Endodermal cell (in vitro differentiated cells): Measurements from ENCODE around the gene PCNX1. TPM values are rescaled to one million over a fixed set of nuclear protein-coding genes. Genes with fewer than 3 reads are reported as not detected.
A peak's percentile ranks its signal among the peaks of the same experiment; 100 is the strongest.
"Not testable (repeated sequence)": the region's sequence is repeated elsewhere in the genome, so short reads cannot be mapped to it uniquely, and the experiment has no call there.

Experiments
- DNase-seq: peaks from one replicate; pipeline ENCODE4 v3.0.0-alpha.2; 2017
- H3K27ac ChIP-seq: 2 replicates; pipeline ENCODE4 v1.5.1; 2013; ENCODE audit warnings: mild to moderate bottlenecking, low read depth, low read length, moderate library complexity
- H3K27me3 ChIP-seq: 2 replicates; pipeline ENCODE4 v1.6.1; 2013; ENCODE audit warnings: mild to moderate bottlenecking, low read length, moderate library complexity; ENCODE audit not compliant: insufficient read depth, control insufficient read depth, poor library complexity, severe bottlenecking
- H3K36me3 ChIP-seq: 2 replicates; pipeline ENCODE4 v1.7.0; 2013; ENCODE audit warnings: mild to moderate bottlenecking, low read length, moderate library complexity; ENCODE audit not compliant: control insufficient read depth, insufficient read depth
- H3K4me1 ChIP-seq: one replicate; pipeline ENCODE4 v1.7.0; 2013; ENCODE audit warnings: low read length; ENCODE audit not compliant: control insufficient read depth, insufficient read depth
- H3K4me3 ChIP-seq: 2 replicates; pipeline ENCODE4 v1.5.1; 2013; ENCODE audit warnings: mild to moderate bottlenecking, low read length, moderate library complexity
- H3K9ac ChIP-seq: 2 replicates; pipeline ENCODE4 v1.6.1; 2013; ENCODE audit warnings: mild to moderate bottlenecking, low read length, moderate library complexity; ENCODE audit not compliant: poor library complexity, severe bottlenecking; ENCODE audit errors: extremely low read depth
- H3K9me3 ChIP-seq: 2 replicates; pipeline ENCODE4 v1.6.1; 2013; ENCODE audit warnings: mild to moderate bottlenecking, low read length, moderate library complexity; ENCODE audit not compliant: control insufficient read depth
- H3K27ac Mint-ChIP-seq: 2 replicates; pipeline ENCODE4 v1.8.0; 2020; ENCODE audit warnings: mixed read lengths
- H3K27me3 Mint-ChIP-seq: 2 replicates; pipeline ENCODE4 v1.8.0; 2021; ENCODE audit warnings: mild to moderate bottlenecking, mixed read lengths; ENCODE audit not compliant: insufficient read depth
- H3K36me3 Mint-ChIP-seq: 2 replicates; pipeline ENCODE4 v1.8.0; 2020; ENCODE audit warnings: low read depth, mixed read lengths
- H3K4me1 Mint-ChIP-seq: 2 replicates; pipeline ENCODE4 v1.8.0; 2020; ENCODE audit warnings: mixed read lengths
- H3K4me3 Mint-ChIP-seq: 2 replicates; pipeline ENCODE4 v1.8.0; 2020; ENCODE audit warnings: mild to moderate bottlenecking, moderate library complexity, mixed read lengths
- H3K9me3 Mint-ChIP-seq: 2 replicates; pipeline ENCODE4 v1.8.0; 2020; ENCODE audit warnings: mild to moderate bottlenecking, mixed read lengths
- WGBS, 2 experiments: methylation state at CpG; one replicate each; pipeline versions ENCODE4 v1.1.5 to v1.1.7; 2013; ENCODE audit warnings: missing lambda C conversion rate in 2 of 2, mixed read lengths in 1 of 2; ENCODE audit not compliant: insufficient coverage in 1 of 2, insufficient read length in 1 of 2; 5-methylcytosine and 5-hydroxymethylcytosine counted together
- total RNA-seq, 2 donors: library from RNA; stranded (reverse); fragmentation: NEBNext Ultra II Directional in 1 of 2; extraction: Animal tissue kit (Norgen Biotek cat#: 25700) in 1 of 2; gene quantifications; 2 replicates in 1 of 2; 3 replicates in 1 of 2; pipeline ENCODE4 v1.2.1, GENCODE V29; 2021
- TF ChIP-seq, protein P1 (sequence below): fragments of 200-600 bp; sonication (generic); conservative IDR thresholded peaks from 2 replicates; pipeline ENCODE4 v1.5.0; 2021; ENCODE audit warnings: antibody characterized with exemption, mild to moderate bottlenecking

Gene PCNX1
- total RNA-seq, 2 donors from 2014 or later: 68.2 TPM

DNA sequence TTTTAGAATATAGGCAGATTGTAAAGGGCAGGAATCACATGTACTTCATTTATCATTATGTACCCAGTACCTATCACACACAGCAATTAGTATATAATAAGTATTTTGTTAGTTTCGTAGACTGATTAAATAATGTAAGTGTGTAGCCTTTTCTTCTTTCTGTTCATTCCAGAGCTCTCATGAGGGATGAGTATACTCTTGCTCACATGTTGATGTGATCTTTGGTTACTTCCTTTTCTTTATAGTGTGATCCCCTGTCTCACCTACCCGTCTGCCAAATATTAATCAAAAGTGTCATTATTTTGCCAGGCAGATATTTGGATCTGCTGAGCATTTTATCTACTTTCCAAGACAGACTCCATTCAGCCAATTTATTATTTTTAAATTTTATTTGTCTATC lies 156.1 kb downstream of the PCNX1 start:
- no peaks in the 10 kb centered on the region for H3K27me3 ChIP-seq
- no peak overlapping the region for H3K27ac ChIP-seq
- H3K36me3 Mint-ChIP-seq: peaks cover 84% of the 10 kb centered on the region
- H3K27ac Mint-ChIP-seq: no peak overlapping the region
- DNase-seq: no peak
- H3K4me3 Mint-ChIP-seq: no peak overlapping the region
- 97 to 100% methylated on average over 1 to 2 of the region's 2 CpGs for WGBS, 2 experiments
- H3K36me3 ChIP-seq: peaks cover 74% of the 10 kb centered on the region
- H3K4me3 ChIP-seq: no peak overlapping the region
- no peak overlapping the region for H3K9ac ChIP-seq
- peaks cover 19% of the 10 kb centered on the region for H3K9me3 Mint-ChIP-seq
- H3K27me3 Mint-ChIP-seq: no peaks in the 10 kb centered on the region
- peaks cover 16% of the 10 kb centered on the region for H3K9me3 ChIP-seq
- H3K4me1 ChIP-seq: peaks cover 15% of the 10 kb centered on the region
- peaks cover 11% of the 10 kb centered on the region for H3K4me1 Mint-ChIP-seq
- TF ChIP-seq, protein P1, sequence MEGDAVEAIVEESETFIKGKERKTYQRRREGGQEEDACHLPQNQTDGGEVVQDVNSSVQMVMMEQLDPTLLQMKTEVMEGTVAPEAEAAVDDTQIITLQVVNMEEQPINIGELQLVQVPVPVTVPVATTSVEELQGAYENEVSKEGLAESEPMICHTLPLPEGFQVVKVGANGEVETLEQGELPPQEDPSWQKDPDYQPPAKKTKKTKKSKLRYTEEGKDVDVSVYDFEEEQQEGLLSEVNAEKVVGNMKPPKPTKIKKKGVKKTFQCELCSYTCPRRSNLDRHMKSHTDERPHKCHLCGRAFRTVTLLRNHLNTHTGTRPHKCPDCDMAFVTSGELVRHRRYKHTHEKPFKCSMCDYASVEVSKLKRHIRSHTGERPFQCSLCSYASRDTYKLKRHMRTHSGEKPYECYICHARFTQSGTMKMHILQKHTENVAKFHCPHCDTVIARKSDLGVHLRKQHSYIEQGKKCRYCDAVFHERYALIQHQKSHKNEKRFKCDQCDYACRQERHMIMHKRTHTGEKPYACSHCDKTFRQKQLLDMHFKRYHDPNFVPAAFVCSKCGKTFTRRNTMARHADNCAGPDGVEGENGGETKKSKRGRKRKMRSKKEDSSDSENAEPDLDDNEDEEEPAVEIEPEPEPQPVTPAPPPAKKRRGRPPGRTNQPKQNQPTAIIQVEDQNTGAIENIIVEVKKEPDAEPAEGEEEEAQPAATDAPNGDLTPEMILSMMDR: no peak

DNA sequence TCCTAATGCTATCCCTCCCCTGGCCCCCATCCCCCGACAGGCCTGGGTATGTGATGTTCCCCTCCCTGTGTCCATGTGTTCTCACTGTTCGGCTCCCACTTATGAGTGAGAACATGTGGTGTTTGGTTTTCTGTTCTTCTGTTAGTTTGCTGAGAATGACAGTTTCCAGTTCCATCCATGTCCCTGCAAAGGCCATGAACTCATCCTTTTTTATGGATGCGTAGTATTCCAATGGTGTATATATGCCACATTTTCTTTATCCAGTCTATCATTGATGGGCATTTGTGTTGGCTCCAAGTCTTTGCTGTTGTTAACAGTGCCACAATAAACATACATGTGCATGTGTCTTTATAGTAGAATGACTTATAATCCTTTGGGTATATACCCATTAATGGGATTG lies 157.5 kb downstream of the PCNX1 start:
- H3K4me3 ChIP-seq: peak overlapping the region; percentile 56
- Mint-ChIP-seq H3K9me3 (peaks cover 19% of the 10 kb centered on the region), H3K4me1 (peaks cover 11% of the 10 kb centered on the region), H3K36me3 (peaks cover 79% of the 10 kb centered on the region)
- not testable (repeated sequence) for H3K27me3 Mint-ChIP-seq, H3K4me3 Mint-ChIP-seq, DNase-seq, H3K27me3 ChIP-seq, H3K9ac ChIP-seq, H3K27ac Mint-ChIP-seq, H3K27ac ChIP-seq
- peaks cover 73% of the 10 kb centered on the region for H3K36me3 ChIP-seq
- 100% methylated on average over 1 to 3 of the region's 3 CpGs for WGBS, 2 experiments
- peaks cover 16% of the 10 kb centered on the region for H3K9me3 ChIP-seq
- H3K4me1 ChIP-seq: peaks cover 15% of the 10 kb centered on the region

DNA sequence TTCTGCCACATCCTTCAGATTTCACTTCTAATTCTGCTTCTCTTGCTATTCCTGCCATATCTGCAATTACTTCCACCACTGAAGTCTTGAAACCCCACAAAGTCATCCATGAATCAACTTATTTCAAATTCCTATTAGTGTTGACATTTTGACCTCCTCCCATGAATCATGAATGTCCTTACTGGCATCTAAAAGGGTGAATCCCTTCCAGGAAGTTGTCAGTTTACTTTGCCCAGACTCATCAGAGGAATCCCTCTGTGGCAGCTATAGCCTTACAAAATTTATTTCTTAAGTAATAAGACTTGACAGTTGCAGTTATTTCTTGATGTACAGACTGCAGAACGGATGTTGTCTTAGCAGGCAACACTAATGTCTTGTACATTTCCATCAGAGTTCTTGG lies 162.9 kb downstream of the PCNX1 start:
- no peaks in the 10 kb centered on the region for H3K4me1 ChIP-seq
- H3K36me3 ChIP-seq: peaks cover 70% of the 10 kb centered on the region
- Mint-ChIP-seq H3K27me3 (no peaks in the 10 kb centered on the region), H3K36me3 (peaks cover 70% of the 10 kb centered on the region), H3K4me3 (no peak overlapping the region), H3K27ac (no peak overlapping the region), H3K9me3 (peaks cover 9% of the 10 kb centered on the region), H3K4me1 (peaks cover 6% of the 10 kb centered on the region)
- no peak overlapping the region for H3K9ac ChIP-seq
- peaks cover 5% of the 10 kb centered on the region for H3K9me3 ChIP-seq
- DNase-seq: no peak
- H3K4me3 ChIP-seq: no peak overlapping the region
- 80 to 96% methylated on average over 1 of the region's 1 CpG for WGBS, 2 experiments
- TF ChIP-seq, protein P1: no peak
- H3K27me3 ChIP-seq: no peaks in the 10 kb centered on the region
- H3K27ac ChIP-seq: no peak overlapping the region

DNA sequence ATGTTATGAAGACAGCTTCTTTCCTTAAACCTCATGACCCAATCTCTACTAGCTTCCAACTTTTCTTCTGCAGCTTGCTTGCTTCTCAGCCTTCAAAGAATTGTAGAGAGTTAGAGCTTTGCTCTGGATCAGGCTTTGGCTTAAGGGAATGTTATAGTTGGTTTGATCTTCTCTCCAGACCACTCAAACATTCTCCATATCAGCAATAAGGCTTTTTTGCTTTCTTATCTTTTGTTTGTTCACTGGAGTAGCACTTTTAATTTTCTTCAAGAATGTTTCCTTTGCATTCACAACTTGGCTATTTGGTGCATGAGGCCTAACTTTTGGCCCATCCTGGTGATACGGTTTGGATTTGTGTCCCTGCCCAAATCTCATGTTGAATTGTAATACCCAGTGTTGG lies 163.8 kb downstream of the PCNX1 start:
- peaks cover under 1% of the 10 kb centered on the region for H3K9me3 ChIP-seq
- H3K36me3 ChIP-seq: peaks cover 73% of the 10 kb centered on the region
- H3K4me3 Mint-ChIP-seq: no peak overlapping the region
- H3K9me3 Mint-ChIP-seq: peaks cover 1% of the 10 kb centered on the region
- H3K27ac Mint-ChIP-seq: no peak overlapping the region
- no peak overlapping the region for H3K27ac ChIP-seq
- no peak overlapping the region for H3K4me3 ChIP-seq
- no peak for DNase-seq
- peaks cover 6% of the 10 kb centered on the region for H3K4me1 Mint-ChIP-seq
- H3K36me3 Mint-ChIP-seq: peaks cover 66% of the 10 kb centered on the region
- H3K27me3 ChIP-seq: no peaks in the 10 kb centered on the region
- no peaks in the 10 kb centered on the region for H3K4me1 ChIP-seq
- no peak overlapping the region for H3K9ac ChIP-seq
- WGBS, 2 experiments: 80 to 100% methylated on average over 1 of the region's 1 CpG
- H3K27me3 Mint-ChIP-seq: no peaks in the 10 kb centered on the region
- TF ChIP-seq, protein P1: no peak
